ENCODE measurements around the gene CCDC158. TPM values are rescaled to one million over a fixed set of nuclear protein-coding genes. Genes with fewer than 3 reads are reported as not detected.

CCDC158 gene
- total and polyA plus RNA-seq, 2 of the 8 experiments (the other 6 are each of a cell fraction or from before 2014, with no cell fraction given): not detected

DNA sequence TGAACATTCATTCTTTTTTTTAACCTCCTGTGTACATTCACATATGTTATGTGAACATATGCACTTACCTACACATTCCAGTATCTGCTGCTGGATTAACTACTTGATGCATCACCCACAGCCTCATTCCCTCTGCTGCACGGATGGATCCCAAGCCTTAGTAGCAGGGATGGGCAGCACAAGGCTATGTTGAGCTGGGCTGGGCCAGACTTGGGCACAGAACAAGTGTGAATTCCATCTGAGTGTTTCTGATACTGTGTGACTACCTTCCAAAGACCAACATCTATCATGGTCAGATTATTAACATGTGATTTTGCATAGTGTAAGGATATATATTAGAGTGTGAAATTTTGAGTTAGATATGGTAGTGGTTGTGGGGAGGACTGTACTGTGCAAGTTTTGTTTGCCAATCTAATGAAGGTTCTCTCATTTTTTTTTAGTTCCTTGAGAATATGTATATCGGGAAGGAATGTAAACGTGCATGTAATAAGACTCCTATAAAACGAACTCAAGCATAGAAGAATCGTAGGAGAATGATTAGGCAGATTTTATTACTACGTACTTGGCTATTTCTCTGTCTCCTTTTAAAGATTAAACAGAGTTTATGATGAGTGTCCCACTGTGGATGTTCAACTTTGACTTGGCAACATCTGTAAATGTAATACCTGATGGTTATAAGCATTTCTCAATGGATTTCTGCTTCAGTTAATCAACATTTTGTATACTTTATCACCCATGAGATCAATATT lies 137.8 kb downstream of the CCDC158 start:
- Histone ChIP-seq H4K5ac (ENCODE audit: insufficient read length, low read depth, low read length) (no peak overlapping the region), H3K36me3 (ENCODE audit: control insufficient read depth in 2 of 4, insufficient read depth in 4 of 4, low read length in 3 of 4) (no peaks in the 10 kb centered on the region), H3K23me2 (ENCODE audit: low read depth, low read length) (no peaks in the 10 kb centered on the region), H4K8ac (ENCODE audit: extremely low read depth, insufficient read depth, low read length) (no peak overlapping the region), H2BK15ac (ENCODE audit: low read length) (no peak overlapping the region), H3K9ac (replicated peaks in 1 of 4; ENCODE audit: extremely low read depth in 1 of 4, low read depth in 3 of 4, low read length in 3 of 4) (no peak overlapping the region), H3K18ac (ENCODE audit: extremely low read depth, low read length) (no peak overlapping the region), H3K79me2 (ENCODE audit: control insufficient read depth in 1 of 2, insufficient read depth in 2 of 2, low read length in 2 of 2) (no peaks in the 10 kb centered on the region), H3K4me1 (replicated peaks in 1 of 4; ENCODE audit: control insufficient read depth in 3 of 4, insufficient read depth in 4 of 4, low read length in 3 of 4) (no peaks in the 10 kb centered on the region; a peak in 1 of 7 replicates), H2BK12ac (ENCODE audit: low read depth, low read length) (no peak overlapping the region), H2BK20ac (ENCODE audit: low read length) (no peak overlapping the region), H3K56ac (replicated peaks; ENCODE audit: insufficient read length, low read depth, low read length) (no peak overlapping the region), H2AK5ac (ENCODE audit: low read depth, low read length) (no peak overlapping the region), H4K20me1 (replicated peaks in 1 of 2; ENCODE audit: control insufficient read depth in 1 of 2, insufficient read depth in 2 of 2, low read length in 2 of 2) (no peaks in the 10 kb centered on the region), H3K79me1 (ENCODE audit: low read depth, low read length) (no peaks in the 10 kb centered on the region), H2BK120ac (replicated peaks; ENCODE audit: low read depth, low read length) (no peak overlapping the region), H3K4me2 (ENCODE audit: insufficient read depth in 1 of 2, low read depth in 2 of 2, low read length in 2 of 2) (no peak overlapping the region), H4K91ac (replicated peaks; ENCODE audit: insufficient read length, low read length) (no peak overlapping the region), H3K4ac (replicated peaks; ENCODE audit: insufficient read length, low read depth, low read length) (no peak overlapping the region), H3K23ac (ENCODE audit: insufficient read length) (no peak overlapping the region), H3K27ac (ENCODE audit: low read depth, low read length) (no peak overlapping the region), H3K4me3 (ENCODE audit: extremely low read depth in 1 of 4, insufficient read depth in 2 of 4, low read depth in 3 of 4, low read length in 4 of 4) (no peak overlapping the region), H2AFZ (ENCODE audit: low read length) (no peak overlapping the region), H2BK5ac (ENCODE audit: low read depth, low read length) (no peak overlapping the region), H3K27me3 (replicated peaks in 1 of 4; ENCODE audit: control insufficient read depth in 3 of 4, extremely low read depth in 1 of 4, insufficient read depth in 3 of 4, low read length in 3 of 4) (peaks cover 0 to 1% (median 0%) of the 10 kb centered on the region in 4 experiments; a peak in 1 of 7 replicates), H3K14ac (ENCODE audit: insufficient read length) (peak overlapping the region; percentile 88), H3K9me3 (ENCODE audit: insufficient read depth in 2 of 2, low read depth in 1 of 2, low read length in 1 of 2) (no peaks in the 10 kb centered on the region)
- DNase-seq (ENCODE audit: low read depth in 1 of 2, low spot score in 2 of 2): no peak
- CTCF ChIA-PET (ENCODE audit: partially characterized antibody): interaction anchor here (0.7 kb wide), 1 partner anchor 24 kb away, joined by 3 read pairs; no protein-coding TSS in a partner anchor
- FAIRE-seq: no peak
- WGBS, 2 experiments (ENCODE audit: extremely low coverage in 1 of 2, insufficient coverage in 1 of 2, insufficient read length in 1 of 2, insufficient replicate concordance in 2 of 2, low coverage in 1 of 2, low lambda C conversion rate in 2 of 2, missing lambda C conversion rate in 1 of 2): 83% methylated on average over 6 of the region's 6 CpGs; no CpG with 5 or more reads in 1 of the 2 experiments
- POLR2A ChIA-PET (ENCODE audit: partially characterized antibody): no interaction called here
- TF ChIP-seq FOSL1 (IDR thresholded peaks at IDR 0.05; ENCODE audit: insufficient read depth, low read depth, low read length) (no peak), MAFK (IDR thresholded peaks at IDR 0.05; ENCODE audit: low read depth, low read length) (no peak), BCL11A (IDR thresholded peaks at IDR 0.05; ENCODE audit: low read depth in 2 of 2, low read length in 2 of 2) (no peak), CTBP2 (IDR thresholded peaks at IDR 0.05; ENCODE audit: borderline replicate concordance, insufficient read depth, insufficient read length, low read length) (no peak), SAP30 (IDR thresholded peaks at IDR 0.05; ENCODE audit: insufficient read depth, insufficient replicate concordance, low read length) (no peak), CBX5 (IDR thresholded peaks at IDR 0.05; ENCODE audit: low read depth, low read length) (no peak), KDM1A (IDR thresholded peaks at IDR 0.05; ENCODE audit: borderline replicate concordance, low read length) (no peak), ASH2L (IDR thresholded peaks at IDR 0.05; ENCODE audit: low read length) (no peak), CHD1 (IDR thresholded peaks at IDR 0.05; ENCODE audit: low read depth, low read length) (no peak), SP2 (IDR thresholded peaks at IDR 0.05; ENCODE audit: low read length) (no peak), RFX5 (IDR thresholded peaks at IDR 0.05; ENCODE audit: borderline replicate concordance, low read depth, low read length) (no peak), POLR2A (IDR thresholded peaks at IDR 0.05; ENCODE audit: control extremely low read depth in 1 of 2, low read depth in 2 of 2, low read length in 2 of 2) (no peak)
- TF ChIP-seq, protein P1, sequence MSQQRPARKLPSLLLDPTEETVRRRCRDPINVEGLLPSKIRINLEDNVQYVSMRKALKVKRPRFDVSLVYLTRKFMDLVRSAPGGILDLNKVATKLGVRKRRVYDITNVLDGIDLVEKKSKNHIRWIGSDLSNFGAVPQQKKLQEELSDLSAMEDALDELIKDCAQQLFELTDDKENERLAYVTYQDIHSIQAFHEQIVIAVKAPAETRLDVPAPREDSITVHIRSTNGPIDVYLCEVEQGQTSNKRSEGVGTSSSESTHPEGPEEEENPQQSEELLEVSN (IDR thresholded peaks at IDR 0.05): no peak

Measured in H1 (cell line).